ENCODE data around the gene KRTAP4-8. TPM values are rescaled to one million over a fixed set of nuclear protein-coding genes. Genes with fewer than 3 reads are reported as not detected.

KRTAP4-8 gene
- total RNA-seq, 1 experiment from 2014 or later = not detected

DNA sequence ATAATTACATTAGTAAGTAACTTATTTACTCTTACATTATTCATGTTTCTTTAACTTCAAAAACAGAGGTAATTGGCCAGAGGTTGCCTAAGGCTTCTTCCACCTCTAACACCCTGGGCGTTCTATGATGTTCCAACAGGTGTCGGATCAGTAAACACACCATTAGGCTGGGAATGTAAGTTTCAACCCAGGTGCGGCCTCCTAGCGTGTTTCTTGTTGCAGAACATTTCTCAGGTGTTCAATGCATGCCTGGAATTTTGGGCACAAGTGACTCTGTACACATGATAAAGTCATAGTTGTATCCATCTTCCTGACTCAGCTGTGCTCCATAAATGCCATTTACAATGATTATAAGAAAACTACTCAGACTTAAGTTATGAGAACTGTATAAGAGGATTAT lies 43.9 kb downstream of the KRTAP4-8 start (continued):
- TF ChIP-seq, protein P1, sequence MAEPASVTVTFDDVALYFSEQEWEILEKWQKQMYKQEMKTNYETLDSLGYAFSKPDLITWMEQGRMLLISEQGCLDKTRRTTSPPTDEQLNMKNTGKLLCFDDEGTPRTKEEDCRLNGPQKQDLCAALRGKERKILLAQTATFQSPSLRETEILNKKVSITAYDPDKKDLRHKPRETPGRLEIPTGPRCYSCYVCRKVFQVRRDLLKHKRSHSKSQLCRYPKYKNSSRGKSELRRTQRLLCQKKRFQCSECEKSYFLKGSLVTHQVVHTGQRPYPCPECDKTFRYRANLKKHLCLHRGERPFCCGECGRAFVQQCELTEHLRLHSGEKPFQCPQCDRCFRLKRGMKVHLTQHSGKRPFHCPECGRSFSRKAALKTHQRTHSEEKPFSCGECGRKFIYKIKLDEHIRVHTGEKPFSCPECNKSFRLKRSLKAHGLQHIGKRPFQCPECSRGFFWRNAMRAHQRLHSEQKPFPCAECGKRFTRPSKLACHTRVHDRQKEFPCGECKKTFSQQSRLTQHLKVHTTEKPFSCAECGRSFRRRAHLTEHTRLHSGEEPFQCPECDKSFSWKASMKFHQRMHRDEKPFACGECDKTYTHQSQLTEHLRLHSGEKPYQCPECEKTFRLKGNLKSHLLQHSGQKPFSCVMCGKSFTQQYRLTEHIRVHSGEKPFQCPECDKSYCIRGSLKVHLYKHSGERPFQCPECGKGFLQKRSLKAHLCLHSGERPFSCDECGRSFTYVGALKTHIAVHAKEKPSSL (CRISPR knock-in tag; conservative IDR thresholded peaks at IDR 0.05) = no peak
- TF ChIP-seq, protein P2, sequence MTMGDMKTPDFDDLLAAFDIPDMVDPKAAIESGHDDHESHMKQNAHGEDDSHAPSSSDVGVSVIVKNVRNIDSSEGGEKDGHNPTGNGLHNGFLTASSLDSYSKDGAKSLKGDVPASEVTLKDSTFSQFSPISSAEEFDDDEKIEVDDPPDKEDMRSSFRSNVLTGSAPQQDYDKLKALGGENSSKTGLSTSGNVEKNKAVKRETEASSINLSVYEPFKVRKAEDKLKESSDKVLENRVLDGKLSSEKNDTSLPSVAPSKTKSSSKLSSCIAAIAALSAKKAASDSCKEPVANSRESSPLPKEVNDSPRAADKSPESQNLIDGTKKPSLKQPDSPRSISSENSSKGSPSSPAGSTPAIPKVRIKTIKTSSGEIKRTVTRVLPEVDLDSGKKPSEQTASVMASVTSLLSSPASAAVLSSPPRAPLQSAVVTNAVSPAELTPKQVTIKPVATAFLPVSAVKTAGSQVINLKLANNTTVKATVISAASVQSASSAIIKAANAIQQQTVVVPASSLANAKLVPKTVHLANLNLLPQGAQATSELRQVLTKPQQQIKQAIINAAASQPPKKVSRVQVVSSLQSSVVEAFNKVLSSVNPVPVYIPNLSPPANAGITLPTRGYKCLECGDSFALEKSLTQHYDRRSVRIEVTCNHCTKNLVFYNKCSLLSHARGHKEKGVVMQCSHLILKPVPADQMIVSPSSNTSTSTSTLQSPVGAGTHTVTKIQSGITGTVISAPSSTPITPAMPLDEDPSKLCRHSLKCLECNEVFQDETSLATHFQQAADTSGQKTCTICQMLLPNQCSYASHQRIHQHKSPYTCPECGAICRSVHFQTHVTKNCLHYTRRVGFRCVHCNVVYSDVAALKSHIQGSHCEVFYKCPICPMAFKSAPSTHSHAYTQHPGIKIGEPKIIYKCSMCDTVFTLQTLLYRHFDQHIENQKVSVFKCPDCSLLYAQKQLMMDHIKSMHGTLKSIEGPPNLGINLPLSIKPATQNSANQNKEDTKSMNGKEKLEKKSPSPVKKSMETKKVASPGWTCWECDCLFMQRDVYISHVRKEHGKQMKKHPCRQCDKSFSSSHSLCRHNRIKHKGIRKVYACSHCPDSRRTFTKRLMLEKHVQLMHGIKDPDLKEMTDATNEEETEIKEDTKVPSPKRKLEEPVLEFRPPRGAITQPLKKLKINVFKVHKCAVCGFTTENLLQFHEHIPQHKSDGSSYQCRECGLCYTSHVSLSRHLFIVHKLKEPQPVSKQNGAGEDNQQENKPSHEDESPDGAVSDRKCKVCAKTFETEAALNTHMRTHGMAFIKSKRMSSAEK (CRISPR knock-in tag; IDR thresholded peaks at IDR 0.05; ENCODE audit: borderline replicate concordance) = no peak

DNA sequence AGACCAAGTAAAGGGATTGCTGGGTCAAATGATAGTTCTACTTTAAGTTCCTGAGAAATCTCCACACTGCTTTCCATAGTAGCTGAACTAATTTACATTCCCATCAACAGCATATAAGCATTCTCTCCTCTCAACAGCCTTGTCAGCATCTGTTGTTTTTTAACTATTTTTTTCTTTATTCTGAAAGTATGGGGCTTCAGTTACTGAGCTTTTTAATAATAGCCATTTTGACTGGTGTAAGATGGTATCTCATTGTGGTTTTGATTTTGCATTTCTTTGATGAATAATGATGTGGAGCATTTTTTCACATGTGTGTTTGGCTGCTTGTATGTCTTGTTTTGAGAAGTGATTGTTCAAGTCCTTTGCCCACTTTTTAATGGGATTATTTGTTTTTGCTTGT lies 45.4 kb downstream of the KRTAP4-8 start:
- H3K9me3 Mint-ChIP-seq = peaks cover 6% of the 10 kb centered on the region
- peaks cover 4% of the 10 kb centered on the region; the same call in 1 of the 2 replicates for H3K36me3 Mint-ChIP-seq
- ChIA-PET POLR2A (no interaction called here), CTCF (no interaction called here)
- H3K27ac Mint-ChIP-seq = no peak overlapping the region
- TF ChIP-seq, protein P3, sequence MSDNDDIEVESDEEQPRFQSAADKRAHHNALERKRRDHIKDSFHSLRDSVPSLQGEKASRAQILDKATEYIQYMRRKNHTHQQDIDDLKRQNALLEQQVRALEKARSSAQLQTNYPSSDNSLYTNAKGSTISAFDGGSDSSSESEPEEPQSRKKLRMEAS (CRISPR knock-in tag; IDR thresholded peaks at IDR 0.05) = no peak
- TF ChIP-seq, protein P4, sequence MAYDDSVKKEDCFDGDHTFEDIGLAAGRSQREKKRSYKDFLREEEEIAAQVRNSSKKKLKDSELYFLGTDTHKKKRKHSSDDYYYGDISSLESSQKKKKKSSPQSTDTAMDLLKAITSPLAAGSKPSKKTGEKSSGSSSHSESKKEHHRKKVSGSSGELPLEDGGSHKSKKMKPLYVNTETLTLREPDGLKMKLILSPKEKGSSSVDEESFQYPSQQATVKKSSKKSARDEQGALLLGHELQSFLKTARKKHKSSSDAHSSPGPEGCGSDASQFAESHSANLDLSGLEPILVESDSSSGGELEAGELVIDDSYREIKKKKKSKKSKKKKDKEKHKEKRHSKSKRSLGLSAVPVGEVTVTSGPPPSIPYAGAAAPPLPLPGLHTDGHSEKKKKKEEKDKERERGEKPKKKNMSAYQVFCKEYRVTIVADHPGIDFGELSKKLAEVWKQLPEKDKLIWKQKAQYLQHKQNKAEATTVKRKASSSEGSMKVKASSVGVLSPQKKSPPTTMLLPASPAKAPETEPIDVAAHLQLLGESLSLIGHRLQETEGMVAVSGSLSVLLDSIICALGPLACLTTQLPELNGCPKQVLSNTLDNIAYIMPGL (CRISPR knock-in tag; IDR thresholded peaks at IDR 0.05) = no peak
- TF ChIP-seq HMGA2 (CRISPR knock-in tag; IDR thresholded peaks at IDR 0.05) = no peak
- no peak for TF ChIP-seq ZNF396 (CRISPR knock-in tag; IDR thresholded peaks at IDR 0.05; ENCODE audit: borderline replicate concordance)
- no peak for TF ChIP-seq PRRX2 (CRISPR knock-in tag; IDR thresholded peaks at IDR 0.05)
- TF ChIP-seq NR3C1 (CRISPR knock-in tag; conservative IDR thresholded peaks at IDR 0.05; ENCODE audit: low read depth) = no peak
- H3K4me1 Mint-ChIP-seq = peaks cover 24% of the 10 kb centered on the region
- H3K27me3 Mint-ChIP-seq (ENCODE audit: low read depth) = no peaks in the 10 kb centered on the region
- no peak for ATAC-seq
- DNase-seq (ENCODE audit: low spot score) = no peak
- H3K4me3 Mint-ChIP-seq = no peak overlapping the region

DNA sequence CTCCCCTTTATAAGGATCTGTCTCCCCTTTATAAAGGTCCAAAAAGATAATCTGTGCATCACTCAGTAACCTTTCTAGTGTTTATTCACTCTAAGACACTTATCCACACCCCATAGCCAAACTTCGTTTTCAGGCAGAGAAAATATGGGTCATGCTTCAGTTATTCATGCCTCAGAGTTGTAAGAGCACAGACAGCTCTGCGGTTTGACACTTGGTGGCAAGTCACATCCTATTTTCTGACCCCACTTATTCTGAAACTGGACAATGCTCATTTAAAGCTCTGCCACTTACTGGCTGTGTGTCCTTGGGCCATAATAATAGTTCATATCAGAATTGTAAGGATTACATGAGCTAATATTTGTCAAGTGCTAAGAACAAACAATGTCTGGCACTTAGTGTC lies 48.8 kb downstream of the KRTAP4-8 start:
- ATAC-seq = no peak
- H3K4me1 Mint-ChIP-seq = peaks cover 24% of the 10 kb centered on the region
- no peak for TF ChIP-seq ATF1 (CRISPR knock-in tag; IDR thresholded peaks at IDR 0.05)
- no peak for TF ChIP-seq NFE2L1 (CRISPR knock-in tag; IDR thresholded peaks at IDR 0.05)
- TF ChIP-seq ZNF263 (CRISPR knock-in tag; IDR thresholded peaks at IDR 0.05; ENCODE audit: low read depth) = no peak
- TF ChIP-seq RORB (CRISPR knock-in tag; IDR thresholded peaks at IDR 0.05) = no peak
- TF ChIP-seq NFYB (CRISPR knock-in tag; conservative IDR thresholded peaks at IDR 0.05; ENCODE audit: low read depth) = no peak
- TF ChIP-seq IRF2 (CRISPR knock-in tag; IDR thresholded peaks at IDR 0.05; ENCODE audit: borderline replicate concordance, low read depth) = no peak
- TF ChIP-seq, protein P5, sequence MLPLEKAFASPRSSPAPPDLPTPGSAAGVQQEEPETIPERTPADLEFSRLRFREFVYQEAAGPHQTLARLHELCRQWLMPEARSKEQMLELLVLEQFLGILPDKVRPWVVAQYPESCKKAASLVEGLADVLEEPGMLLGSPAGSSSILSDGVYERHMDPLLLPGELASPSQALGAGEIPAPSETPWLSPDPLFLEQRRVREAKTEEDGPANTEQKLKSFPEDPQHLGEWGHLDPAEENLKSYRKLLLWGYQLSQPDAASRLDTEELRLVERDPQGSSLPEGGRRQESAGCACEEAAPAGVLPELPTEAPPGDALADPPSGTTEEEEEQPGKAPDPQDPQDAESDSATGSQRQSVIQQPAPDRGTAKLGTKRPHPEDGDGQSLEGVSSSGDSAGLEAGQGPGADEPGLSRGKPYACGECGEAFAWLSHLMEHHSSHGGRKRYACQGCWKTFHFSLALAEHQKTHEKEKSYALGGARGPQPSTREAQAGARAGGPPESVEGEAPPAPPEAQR (CRISPR knock-in tag; IDR thresholded peaks at IDR 0.05) = no peak
- TF ChIP-seq NFATC4 (CRISPR knock-in tag; IDR thresholded peaks at IDR 0.05) = no peak
- TF ChIP-seq, protein P4 (CRISPR knock-in tag; IDR thresholded peaks at IDR 0.05) = no peak
- TF ChIP-seq, protein P6, sequence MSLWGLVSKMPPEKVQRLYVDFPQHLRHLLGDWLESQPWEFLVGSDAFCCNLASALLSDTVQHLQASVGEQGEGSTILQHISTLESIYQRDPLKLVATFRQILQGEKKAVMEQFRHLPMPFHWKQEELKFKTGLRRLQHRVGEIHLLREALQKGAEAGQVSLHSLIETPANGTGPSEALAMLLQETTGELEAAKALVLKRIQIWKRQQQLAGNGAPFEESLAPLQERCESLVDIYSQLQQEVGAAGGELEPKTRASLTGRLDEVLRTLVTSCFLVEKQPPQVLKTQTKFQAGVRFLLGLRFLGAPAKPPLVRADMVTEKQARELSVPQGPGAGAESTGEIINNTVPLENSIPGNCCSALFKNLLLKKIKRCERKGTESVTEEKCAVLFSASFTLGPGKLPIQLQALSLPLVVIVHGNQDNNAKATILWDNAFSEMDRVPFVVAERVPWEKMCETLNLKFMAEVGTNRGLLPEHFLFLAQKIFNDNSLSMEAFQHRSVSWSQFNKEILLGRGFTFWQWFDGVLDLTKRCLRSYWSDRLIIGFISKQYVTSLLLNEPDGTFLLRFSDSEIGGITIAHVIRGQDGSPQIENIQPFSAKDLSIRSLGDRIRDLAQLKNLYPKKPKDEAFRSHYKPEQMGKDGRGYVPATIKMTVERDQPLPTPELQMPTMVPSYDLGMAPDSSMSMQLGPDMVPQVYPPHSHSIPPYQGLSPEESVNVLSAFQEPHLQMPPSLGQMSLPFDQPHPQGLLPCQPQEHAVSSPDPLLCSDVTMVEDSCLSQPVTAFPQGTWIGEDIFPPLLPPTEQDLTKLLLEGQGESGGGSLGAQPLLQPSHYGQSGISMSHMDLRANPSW (CRISPR knock-in tag; conservative IDR thresholded peaks at IDR 0.05; ENCODE audit: low read depth) = no peak
- TF ChIP-seq NR2C2 (CRISPR knock-in tag; IDR thresholded peaks at IDR 0.05) = no peak

More for the DNA sequence above, 48.8 kb downstream of the KRTAP4-8 start:
- Mint-ChIP-seq H3K9me3 (peaks cover 2% of the 10 kb centered on the region; the same call in 1 of the 2 replicates), H3K27me3 (ENCODE audit: low read depth) (no peaks in the 10 kb centered on the region; the same call in 1 of the 2 replicates), H3K36me3 (no peaks in the 10 kb centered on the region), H3K27ac (no peak overlapping the region), H3K4me3 (no peak overlapping the region)
- no peak for DNase-seq (ENCODE audit: low spot score)
- CTCF ChIA-PET = interaction anchor here (0.6 kb wide), 1 partner anchor 419 kb away, joined by 4 read pairs; no protein-coding TSS in a partner anchor
- POLR2A ChIA-PET = no interaction called here
